ENCODE data around the gene PCDHB12. TPM values are rescaled to one million over a fixed set of nuclear protein-coding genes. Genes with fewer than 3 reads are reported as not detected.
"Not testable (repeated sequence)": the region's sequence is repeated elsewhere in the genome, so short reads cannot be mapped to it uniquely, and the experiment has no call there.

PCDHB12 gene
- 0.19 and 0.58 TPM in 2 replicates for total RNA-seq

GRCh38 chr5:141208478-141208877 is at the start of gene PCDHB12:
PCDHB12 (plus strand) TSS chr5:141208719; CDS start chr5:141208908, 189 bp downstream.
- DNase-seq (ENCODE audit: extremely low read depth, low read depth, low spot score) = no peak

- DNase-seq (ENCODE audit: extremely low read depth, low read depth, low spot score) = no peak
These were observed 35.9 kb upstream of the PCDHB12 start, which contains the start of gene PCDHB7 for GRCh38 chr5:141172381-141173204. PCDHB7 (plus strand) TSS chr5:141172644; CDS start chr5:141172836, 192 bp downstream.

GRCh38 chr5:141174291-141175104 is 34.0 kb upstream of the PCDHB12 start:
- not testable (repeated sequence) for DNase-seq (ENCODE audit: extremely low read depth, low read depth, low spot score)

GRCh38 chr5:141175933-141176332 is 32.6 kb upstream of the PCDHB12 start:
- DNase-seq (ENCODE audit: extremely low read depth, low read depth, low spot score) = no peak

- not testable (repeated sequence) for DNase-seq (ENCODE audit: extremely low read depth, low read depth, low spot score)
These were observed 30.8 kb upstream of the PCDHB12 start, which contains the start of gene PCDHB8 for GRCh38 chr5:141177577-141178191. PCDHB8 (plus strand) TSS chr5:141177790; CDS start chr5:141178035, 245 bp downstream.

- not testable (repeated sequence) for DNase-seq (ENCODE audit: extremely low read depth, low read depth, low spot score)
These were observed 29.1 kb upstream of the PCDHB12 start for GRCh38 chr5:141179371-141179770.

- not testable (repeated sequence) for DNase-seq (ENCODE audit: extremely low read depth, low read depth, low spot score)
These were observed 28.6 kb upstream of the PCDHB12 start for GRCh38 chr5:141179876-141180275.

GRCh38 chr5:141180313-141180712 is 28.2 kb upstream of the PCDHB12 start:
- no peak for DNase-seq (ENCODE audit: extremely low read depth, low read depth, low spot score)

- DNase-seq (ENCODE audit: extremely low read depth, low read depth, low spot score) = no peak
These were observed 26.3 kb upstream of the PCDHB12 start, which contains the start of gene PCDHB16 for GRCh38 chr5:141182248-141182647. PCDHB16 (plus strand) TSS chr5:141182387; CDS start chr5:141182560, 173 bp downstream.

GRCh38 chr5:141184117-141184855 is 24.2 kb upstream of the PCDHB12 start:
- not testable (repeated sequence) for DNase-seq (ENCODE audit: extremely low read depth, low read depth, low spot score)

- DNase-seq (ENCODE audit: extremely low read depth, low read depth, low spot score) = no peak
These were observed 21.5 kb upstream of the PCDHB12 start, which contains the start of gene PCDHB9 for GRCh38 chr5:141186897-141187512. PCDHB9 (plus strand) TSS chr5:141187161; CDS start chr5:141187319, 158 bp downstream.

- not testable (repeated sequence) for DNase-seq (ENCODE audit: extremely low read depth, low read depth, low spot score)
These were observed 19.8 kb upstream of the PCDHB12 start for GRCh38 chr5:141188682-141189081.

GRCh38 chr5:141189131-141189530 is 19.4 kb upstream of the PCDHB12 start:
- not testable (repeated sequence) for DNase-seq (ENCODE audit: extremely low read depth, low read depth, low spot score)

- DNase-seq (ENCODE audit: extremely low read depth, low read depth, low spot score) = no peak
These were observed 16.3 kb upstream of the PCDHB12 start, which contains the start of gene PCDHB10 for GRCh38 chr5:141192110-141192725. PCDHB10 (plus strand) TSS chr5:141192353; CDS start chr5:141192553, 200 bp downstream.

- not testable (repeated sequence) for DNase-seq (ENCODE audit: extremely low read depth, low read depth, low spot score)
These were observed 14.2 kb upstream of the PCDHB12 start for GRCh38 chr5:141194332-141194731.

GRCh38 chr5:141196363-141196762 is 12.2 kb upstream of the PCDHB12 start:
- DNase-seq (ENCODE audit: extremely low read depth, low read depth, low spot score) = no peak

- no peak for DNase-seq (ENCODE audit: extremely low read depth, low read depth, low spot score)
These were observed 8.9 kb upstream of the PCDHB12 start, which contains the start of gene PCDHB11 for GRCh38 chr5:141199359-141200235. PCDHB11 (plus strand) TSS chr5:141199627; CDS start chr5:141199775, 148 bp downstream.

- DNase-seq (ENCODE audit: extremely low read depth, low read depth, low spot score) = not testable (repeated sequence)
These were observed 7.4 kb upstream of the PCDHB12 start for GRCh38 chr5:141201126-141201525.
